Fibroblast of pulmonary artery (primary cell): ENCODE data around the gene CHST13.

Source experiments
- DNase-seq: peaks from one replicate; pipeline ENCODE4 v3.0.0-alpha.2; 2010; ENCODE audit warnings: low read depth
- H3K4me3 ChIP-seq: replicated peaks from 2 replicates; pipeline ENCODE4 v1.5.1; 2011; ENCODE audit warnings: low read depth, mild to moderate bottlenecking, control low read depth, low read length, moderate library complexity
- CTCF ChIP-seq: IDR thresholded peaks from 2 replicates; pipeline ENCODE4 v1.5.1; 2011; ENCODE audit warnings: mild to moderate bottlenecking, control low read depth, low read length, inconsistent platforms; ENCODE audit errors: missing control alignments

CHST13 gene

DNA sequence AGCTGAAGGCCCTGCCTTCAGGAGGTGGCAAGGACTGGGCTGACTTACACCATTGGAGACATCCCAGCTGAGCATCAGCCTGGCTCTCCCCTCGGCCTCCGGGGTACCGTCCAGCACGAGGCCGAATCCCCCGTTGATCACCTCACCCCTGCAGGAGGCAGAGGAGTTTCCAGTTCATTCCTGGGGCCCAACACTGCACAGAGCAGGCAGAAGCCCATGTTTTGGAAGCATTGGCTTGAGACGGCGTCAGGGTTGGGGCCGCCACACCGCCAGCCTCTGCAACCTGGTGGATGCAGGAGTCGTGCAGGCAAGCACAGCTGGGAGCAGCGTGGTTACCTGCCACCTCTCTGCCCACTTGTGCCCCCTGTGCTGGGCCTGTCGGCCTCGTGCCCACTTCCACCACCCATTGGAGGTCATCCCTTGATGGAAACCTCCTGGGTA is 40.6 kb upstream of the CHST13 start:
- H3K4me3 ChIP-seq, result no peak overlapping the region
- DNase-seq, result no peak

DNA sequence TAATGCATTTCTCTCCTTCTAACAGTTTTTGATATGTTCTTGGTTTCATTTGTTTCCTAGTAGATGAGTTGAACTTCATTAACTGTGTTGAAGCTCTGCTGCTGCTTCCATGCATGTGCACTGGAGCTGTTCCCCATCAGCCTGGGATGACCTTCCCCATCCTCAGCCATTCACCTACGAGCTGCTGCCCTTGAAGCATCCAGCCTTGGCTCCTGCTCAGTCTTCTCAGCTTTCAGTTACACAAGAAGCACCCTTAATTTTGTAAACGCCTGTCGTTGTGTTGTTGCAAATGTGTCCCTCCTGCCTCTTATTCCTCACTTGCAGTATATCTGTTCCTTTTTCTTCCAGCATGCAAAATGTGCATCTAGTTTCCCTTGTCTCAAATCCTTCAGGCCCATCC is 39.8 kb upstream of the CHST13 start:
- no peak overlapping the region for H3K4me3 ChIP-seq
- TF ChIP-seq CTCF, result no peak
- no peak for DNase-seq

More for the DNA sequence above, 40.6 kb upstream of the CHST13 start:
- TF ChIP-seq CTCF, result no peak

GRCh38 chr3:126484662-126485061 is 39.3 kb upstream of the CHST13 start:
- no peak for TF ChIP-seq CTCF
- no peak overlapping the region for H3K4me3 ChIP-seq
- DNase-seq, result no peak

- TF ChIP-seq CTCF, result no peak
- no peak for DNase-seq
- H3K4me3 ChIP-seq, result no peak overlapping the region
Observed at GRCh38 chr3:126485176-126485897, 38.6 kb upstream of the CHST13 start.

- H3K4me3 ChIP-seq, result no peak overlapping the region
- no peak for DNase-seq
- TF ChIP-seq CTCF, result no peak
Observed at GRCh38 chr3:126485956-126486355, 38.0 kb upstream of the CHST13 start.

GRCh38 chr3:126486360-126486847 is 37.6 kb upstream of the CHST13 start:
- no peak overlapping the region for H3K4me3 ChIP-seq
- no peak for DNase-seq
- TF ChIP-seq CTCF, result no peak
